Keratinocyte (primary cell): ENCODE results near the gene FASN. TPM values are rescaled to one million over a fixed set of nuclear protein-coding genes. Genes with fewer than 3 reads are reported as not detected.

Experiments used
- DNase-seq: peaks from one replicate; pipeline ENCODE4 v3.0.0-alpha.2; 2011; ENCODE audit warnings: low read depth, missing footprints, low spot score
- FAIRE-seq: peaks from 2 replicates; lab custom pipeline; 2011; peaks lifted over from hg19 to GRCh38; lab: Jason Lieb, UNC
- H2AFZ ChIP-seq: 2 replicates; pipeline ENCODE4 v1.6.0; 2012; ENCODE audit warnings: low read length, control low read depth, inconsistent platforms; ENCODE audit not compliant: control insufficient read depth
- H3K27ac ChIP-seq: 2 replicates; pipeline ENCODE4 v1.5.1; 2011; ENCODE audit warnings: low read length; ENCODE audit not compliant: control insufficient read depth, insufficient read depth
- H3K27me3 ChIP-seq: 3 replicates; pipeline ENCODE4 v1.6.0; 2011; ENCODE audit warnings: low read length; ENCODE audit not compliant: control insufficient read depth, insufficient read depth; ENCODE audit errors: extremely low read depth
- H3K36me3 ChIP-seq, 2 experiments: 2 replicates in 1 of 2; 3 replicates in 1 of 2; pipeline ENCODE4 v1.5.1; 2011; ENCODE audit warnings: low read length in 2 of 2, mild to moderate bottlenecking in 1 of 2; ENCODE audit not compliant: control insufficient read depth in 2 of 2, insufficient read depth in 2 of 2; ENCODE audit errors: extremely low read depth in 1 of 2
- H3K4me1 ChIP-seq: 3 replicates; pipeline ENCODE4 v1.5.1; 2011; ENCODE audit warnings: low read length; ENCODE audit not compliant: control insufficient read depth, insufficient read depth; ENCODE audit errors: extremely low read depth
- H3K4me2 ChIP-seq: 3 replicates; pipeline ENCODE4 v1.6.0; 2011; ENCODE audit warnings: low read depth, low read length; ENCODE audit not compliant: control insufficient read depth, insufficient read depth; ENCODE audit errors: extremely low read depth
- H3K4me3 ChIP-seq, 3 experiments: fragments of 200-600 bp in 1 of 3; sonication (generic) in 1 of 3; 2 replicates in 2 of 3; 3 replicates in 1 of 3; pipeline ENCODE4 v1.5.1; 2011 to 2016; ENCODE audit warnings: low read length in 3 of 3, mild to moderate bottlenecking in 3 of 3, control low read depth in 2 of 3, inconsistent platforms in 1 of 3, low read depth in 1 of 3, mixed read lengths in 1 of 3, mixed run types in 1 of 3, moderate library complexity in 1 of 3; ENCODE audit not compliant: control insufficient read depth in 2 of 3, insufficient read depth in 2 of 3; ENCODE audit errors: extremely low read depth in 1 of 3
- H3K79me2 ChIP-seq: 2 replicates; pipeline ENCODE4 v1.6.0; 2012; ENCODE audit warnings: low read length; ENCODE audit not compliant: control insufficient read depth, insufficient read depth
- H3K9ac ChIP-seq: 3 replicates; pipeline ENCODE4 v1.6.0; 2011; ENCODE audit warnings: low read length; ENCODE audit not compliant: control insufficient read depth, insufficient read depth; ENCODE audit errors: extremely low read depth
- H3K9me1 ChIP-seq: 3 replicates; pipeline ENCODE4 v1.6.0; 2011; ENCODE audit warnings: low read length; ENCODE audit not compliant: control insufficient read depth, insufficient read depth; ENCODE audit errors: extremely low read depth
- H3K9me3 ChIP-seq: 2 replicates; pipeline ENCODE4 v1.5.1; 2012; ENCODE audit warnings: low read depth, low read length; ENCODE audit not compliant: control insufficient read depth
- H4K20me1 ChIP-seq: 3 replicates; pipeline ENCODE4 v1.6.0; 2011; ENCODE audit warnings: low read length; ENCODE audit not compliant: control insufficient read depth, insufficient read depth; ENCODE audit errors: extremely low read depth
- EZH2 ChIP-seq: IDR thresholded peaks from one replicate; pipeline ENCODE4 v1.6.1; 2012; ENCODE audit warnings: inconsistent platforms, mild to moderate bottlenecking, low read length, moderate library complexity
- dilution Hi-C: fragments of 300-500 bp; cut with MboI; formaldehyde crosslinking; loops from one replicate; pipeline ENCODE4 v1.7.0; 2020; ENCODE audit warnings: low sequenced_read_pairs; ENCODE audit not compliant: extremely low pct_ligation_motif_present
- polyA plus RNA-seq, 5 experiments: library from polyadenylated mRNA; depleted of rRNA in 3 of 5; stranded (reverse) in 3 of 5; stranded (forward) in 1 of 5; unstranded in 1 of 5; fragments of >200 nt; gene quantifications; 1 replicate in 1 of 5; 2 replicates in 3 of 5; 3 replicates in 1 of 5; pipeline versions ENCODE4 v1.2.1 to v1.2.3, GENCODE V29; 2011 to 2012; ENCODE audit warnings: missing spikeins in 2 of 5, low read depth in 1 of 5, low replicate concordance in 1 of 5
- TF ChIP-seq, protein P1 (sequence below), 3 experiments: IDR thresholded peaks in 1 of 3; conservative IDR thresholded peaks in 1 of 3; optimal IDR thresholded peaks in 1 of 3; 2 replicates in 2 of 3; 3 replicates in 1 of 3; pipeline versions ENCODE3 to v1.5.1; 2011; ENCODE audit warnings: low read length in 3 of 3, mild to moderate bottlenecking in 3 of 3, moderate library complexity in 2 of 3, control low read depth in 1 of 3, inconsistent platforms in 1 of 3; ENCODE audit not compliant: insufficient read depth in 2 of 3; ENCODE audit errors: extremely low read depth in 1 of 3

FASN gene
- polyA plus RNA-seq, 1 donor (not counting 4 experiments of a cell fraction or from before 2014, with no cell fraction given), result 44.7 TPM

DNA sequence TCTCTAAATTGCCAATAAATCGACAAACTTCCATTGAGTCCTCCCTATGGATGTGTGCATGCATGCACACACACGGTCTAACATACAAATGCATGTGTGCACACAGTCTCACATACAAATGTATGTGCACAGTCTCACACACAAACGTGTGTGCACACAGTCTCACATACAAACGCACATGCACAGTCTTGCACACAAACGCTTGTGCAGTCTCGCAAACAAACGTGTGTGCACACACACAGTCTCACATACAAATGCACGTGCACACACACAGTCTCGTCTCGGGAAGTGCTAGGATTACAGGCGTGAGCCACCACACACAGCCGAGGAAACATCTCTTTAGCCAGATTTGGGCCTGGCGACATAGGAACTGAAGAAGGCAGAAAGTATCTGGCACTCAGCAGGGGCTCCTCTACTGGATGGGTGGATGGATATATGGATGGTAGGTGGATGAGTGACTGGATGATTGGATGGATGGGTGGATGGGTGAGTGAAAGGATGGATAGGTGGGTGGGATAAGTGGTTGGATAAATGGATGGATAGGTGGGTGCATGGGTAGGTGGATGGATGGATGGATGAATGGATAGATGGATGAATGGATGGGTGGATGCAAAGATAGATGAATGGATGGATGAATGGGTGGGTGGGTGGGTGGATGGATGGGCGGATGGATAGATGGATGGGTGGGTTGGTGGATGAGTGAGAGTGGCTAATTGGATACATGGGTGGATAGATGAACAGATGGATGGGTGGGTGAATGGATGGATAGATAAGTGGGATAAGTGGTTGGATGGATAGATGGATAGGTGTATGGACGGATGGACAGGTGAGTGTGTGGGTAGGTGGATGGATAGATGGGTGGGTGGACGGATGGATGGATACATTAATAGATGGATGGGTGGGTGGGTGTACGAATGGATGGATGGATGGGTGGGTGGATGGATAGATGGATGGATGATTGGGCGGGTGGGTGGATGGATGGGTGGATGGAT, 48.9 kb upstream of the FASN start:
- Histone ChIP-seq H3K9ac (no peak overlapping the region), H3K9me1 (no peaks in the 10 kb centered on the region), H3K4me1 (no peaks in the 10 kb centered on the region), H4K20me1 (peaks cover 2% of the 10 kb centered on the region), H3K27ac (no peak overlapping the region), H3K79me2 (no peaks in the 10 kb centered on the region), H3K9me3 (no peaks in the 10 kb centered on the region), H3K36me3 (no peaks in the 10 kb centered on the region), H3K4me3 (no peak overlapping the region), H3K27me3 (no peaks in the 10 kb centered on the region), H3K4me2 (no peak overlapping the region), H2AFZ (no peak overlapping the region)
- no peak for DNase-seq
- FAIRE-seq, result no peak
- dilution Hi-C loops, result no loop called here
- TF ChIP-seq, protein P1, sequence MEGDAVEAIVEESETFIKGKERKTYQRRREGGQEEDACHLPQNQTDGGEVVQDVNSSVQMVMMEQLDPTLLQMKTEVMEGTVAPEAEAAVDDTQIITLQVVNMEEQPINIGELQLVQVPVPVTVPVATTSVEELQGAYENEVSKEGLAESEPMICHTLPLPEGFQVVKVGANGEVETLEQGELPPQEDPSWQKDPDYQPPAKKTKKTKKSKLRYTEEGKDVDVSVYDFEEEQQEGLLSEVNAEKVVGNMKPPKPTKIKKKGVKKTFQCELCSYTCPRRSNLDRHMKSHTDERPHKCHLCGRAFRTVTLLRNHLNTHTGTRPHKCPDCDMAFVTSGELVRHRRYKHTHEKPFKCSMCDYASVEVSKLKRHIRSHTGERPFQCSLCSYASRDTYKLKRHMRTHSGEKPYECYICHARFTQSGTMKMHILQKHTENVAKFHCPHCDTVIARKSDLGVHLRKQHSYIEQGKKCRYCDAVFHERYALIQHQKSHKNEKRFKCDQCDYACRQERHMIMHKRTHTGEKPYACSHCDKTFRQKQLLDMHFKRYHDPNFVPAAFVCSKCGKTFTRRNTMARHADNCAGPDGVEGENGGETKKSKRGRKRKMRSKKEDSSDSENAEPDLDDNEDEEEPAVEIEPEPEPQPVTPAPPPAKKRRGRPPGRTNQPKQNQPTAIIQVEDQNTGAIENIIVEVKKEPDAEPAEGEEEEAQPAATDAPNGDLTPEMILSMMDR (optimal IDR thresholded peaks at IDR 0.05 in 1 of 3, IDR thresholded peaks at IDR 0.05 in 1 of 3, conservative IDR thresholded peaks at IDR 0.05 in 1 of 3; ENCODE audit: extremely low read depth in 1 of 3, insufficient read depth in 2 of 3, low read length in 3 of 3), result no peak
- TF ChIP-seq EZH2, result no peak

DNA sequence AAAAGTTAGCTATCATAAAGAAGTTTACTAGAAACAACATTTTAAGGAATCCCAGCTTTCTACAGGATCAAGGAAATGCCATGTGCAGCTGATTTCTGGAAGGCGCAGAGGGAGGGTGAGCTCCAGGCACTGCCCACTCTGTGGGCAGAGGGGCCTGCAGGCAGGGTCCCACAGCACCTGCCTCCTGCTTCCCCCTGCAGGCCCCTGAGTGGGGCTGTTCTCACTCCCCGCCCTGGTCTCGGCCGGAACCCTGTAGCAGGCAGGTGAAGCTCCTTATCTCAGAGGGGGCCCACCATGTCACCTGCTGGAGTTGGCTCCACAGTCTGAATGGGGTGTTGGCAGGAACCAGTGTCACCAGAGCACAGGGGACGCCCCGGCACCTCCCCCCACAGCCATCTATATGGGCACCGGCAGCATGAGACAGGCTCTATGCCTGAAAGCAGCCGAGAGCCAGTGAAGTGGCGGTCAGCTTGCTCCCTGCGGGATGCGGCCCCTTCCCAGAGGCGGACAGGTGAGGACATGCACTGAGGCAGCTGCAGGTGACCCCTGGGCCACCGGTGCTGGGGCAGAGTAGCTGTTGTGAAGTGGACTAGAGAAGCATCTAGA, 47.6 kb upstream of the FASN start:
- dilution Hi-C loops, result no loop called here
- no peak overlapping the region for H3K27ac ChIP-seq
- no peaks in the 10 kb centered on the region for H3K27me3 ChIP-seq
- H3K9ac ChIP-seq, result no peak overlapping the region
- H2AFZ ChIP-seq, result no peak overlapping the region
- peaks cover 0 to 2% of the 10 kb centered on the region in 2 experiments for H3K36me3 ChIP-seq
- no peaks in the 10 kb centered on the region for H4K20me1 ChIP-seq
- H3K4me3 ChIP-seq, result no peak overlapping the region
- DNase-seq, result no peak
- no peak for FAIRE-seq
- no peak overlapping the region for H3K4me2 ChIP-seq
- H3K9me3 ChIP-seq, result no peaks in the 10 kb centered on the region
- TF ChIP-seq, protein P1 (optimal IDR thresholded peaks at IDR 0.05 in 1 of 3, IDR thresholded peaks at IDR 0.05 in 1 of 3, conservative IDR thresholded peaks at IDR 0.05 in 1 of 3; ENCODE audit: extremely low read depth in 1 of 3, insufficient read depth in 2 of 3, low read length in 3 of 3), result no peak
- no peak for TF ChIP-seq EZH2
- H3K79me2 ChIP-seq, result no peaks in the 10 kb centered on the region
- H3K9me1 ChIP-seq, result no peaks in the 10 kb centered on the region
- H3K4me1 ChIP-seq, result no peaks in the 10 kb centered on the region
